PFSK-1 (cell line): ENCODE data around the gene EDARADD.

Experiments used
- FOXP2 ChIP-seq: optimal IDR thresholded peaks from 2 replicates; pipeline ENCODE3; 2011; ENCODE audit warnings: borderline replicate concordance, control low read depth, inconsistent platforms; ENCODE audit not compliant: insufficient read depth; ENCODE audit errors: extremely low read length, extremely low read depth
- POLR2AphosphoS5 ChIP-seq: IDR thresholded peaks from 2 replicates; pipeline ENCODE4 v1.6.1; 2012; ENCODE audit warnings: low read depth, mild to moderate bottlenecking, control low read depth, low read length, moderate library complexity
- SIN3A ChIP-seq: IDR thresholded peaks from 2 replicates; pipeline ENCODE4 v1.6.1; 2012; ENCODE audit warnings: mild to moderate bottlenecking, low read length, moderate library complexity, borderline replicate concordance; ENCODE audit not compliant: insufficient read depth
- TAF1 ChIP-seq: IDR thresholded peaks from 2 replicates; pipeline ENCODE4 v1.6.1; 2012; ENCODE audit warnings: low read length, control low read depth, borderline replicate concordance; ENCODE audit not compliant: insufficient read depth
- TF ChIP-seq, protein P1 (sequence below), 2 experiments: IDR thresholded peaks; 2 replicates each; pipeline versions ENCODE4 v1.6.1 to v1.8.0; 2011 to 2012; ENCODE audit warnings: low read depth in 2 of 2, low read length in 2 of 2, control low read depth in 1 of 2, inconsistent platforms in 1 of 2, mild to moderate bottlenecking in 1 of 2, moderate library complexity in 1 of 2; ENCODE audit not compliant: insufficient read depth in 1 of 2

Gene EDARADD

GRCh38 chr1:236381565-236382158 is 12.4 kb upstream of the EDARADD start:
- TF ChIP-seq POLR2AphosphoS5: no peak
- TF ChIP-seq, protein P1, sequence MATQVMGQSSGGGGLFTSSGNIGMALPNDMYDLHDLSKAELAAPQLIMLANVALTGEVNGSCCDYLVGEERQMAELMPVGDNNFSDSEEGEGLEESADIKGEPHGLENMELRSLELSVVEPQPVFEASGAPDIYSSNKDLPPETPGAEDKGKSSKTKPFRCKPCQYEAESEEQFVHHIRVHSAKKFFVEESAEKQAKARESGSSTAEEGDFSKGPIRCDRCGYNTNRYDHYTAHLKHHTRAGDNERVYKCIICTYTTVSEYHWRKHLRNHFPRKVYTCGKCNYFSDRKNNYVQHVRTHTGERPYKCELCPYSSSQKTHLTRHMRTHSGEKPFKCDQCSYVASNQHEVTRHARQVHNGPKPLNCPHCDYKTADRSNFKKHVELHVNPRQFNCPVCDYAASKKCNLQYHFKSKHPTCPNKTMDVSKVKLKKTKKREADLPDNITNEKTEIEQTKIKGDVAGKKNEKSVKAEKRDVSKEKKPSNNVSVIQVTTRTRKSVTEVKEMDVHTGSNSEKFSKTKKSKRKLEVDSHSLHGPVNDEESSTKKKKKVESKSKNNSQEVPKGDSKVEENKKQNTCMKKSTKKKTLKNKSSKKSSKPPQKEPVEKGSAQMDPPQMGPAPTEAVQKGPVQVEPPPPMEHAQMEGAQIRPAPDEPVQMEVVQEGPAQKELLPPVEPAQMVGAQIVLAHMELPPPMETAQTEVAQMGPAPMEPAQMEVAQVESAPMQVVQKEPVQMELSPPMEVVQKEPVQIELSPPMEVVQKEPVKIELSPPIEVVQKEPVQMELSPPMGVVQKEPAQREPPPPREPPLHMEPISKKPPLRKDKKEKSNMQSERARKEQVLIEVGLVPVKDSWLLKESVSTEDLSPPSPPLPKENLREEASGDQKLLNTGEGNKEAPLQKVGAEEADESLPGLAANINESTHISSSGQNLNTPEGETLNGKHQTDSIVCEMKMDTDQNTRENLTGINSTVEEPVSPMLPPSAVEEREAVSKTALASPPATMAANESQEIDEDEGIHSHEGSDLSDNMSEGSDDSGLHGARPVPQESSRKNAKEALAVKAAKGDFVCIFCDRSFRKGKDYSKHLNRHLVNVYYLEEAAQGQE (IDR thresholded peaks at IDR 0.05; ENCODE audit: insufficient read depth in 1 of 2, low read depth in 2 of 2, low read length in 2 of 2): no peak
- no peak for TF ChIP-seq TAF1
- no peak for TF ChIP-seq SIN3A
- no peak for TF ChIP-seq FOXP2

- no peak for TF ChIP-seq SIN3A
- no peak for TF ChIP-seq TAF1
- no peak for TF ChIP-seq FOXP2
- TF ChIP-seq, protein P1 (IDR thresholded peaks at IDR 0.05; ENCODE audit: insufficient read depth in 1 of 2, low read depth in 2 of 2, low read length in 2 of 2): no peak
- no peak for TF ChIP-seq POLR2AphosphoS5
These were observed 5.8 kb upstream of the EDARADD start for GRCh38 chr1:236388332-236388731.

DNA sequence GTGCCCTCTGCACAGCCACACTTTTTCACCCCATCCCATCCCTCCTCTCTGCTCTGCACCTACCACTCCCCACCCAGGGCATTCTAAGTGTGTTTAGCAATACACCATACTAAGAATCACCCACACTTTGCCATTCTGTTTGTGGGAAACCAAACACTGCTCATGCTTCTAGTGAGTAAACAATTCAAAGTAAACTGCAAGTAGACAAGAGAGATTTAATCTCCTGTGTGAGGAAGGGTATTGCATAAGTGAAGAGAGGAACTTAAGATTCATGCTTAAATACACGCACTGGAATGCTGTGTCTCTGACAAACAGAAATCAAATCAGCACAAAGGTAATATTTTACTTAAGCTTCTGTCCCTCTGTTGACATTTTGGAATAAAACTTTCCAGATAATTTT is 4.8 kb upstream of the EDARADD start:
- TF ChIP-seq TAF1 (no peak), SIN3A (no peak), POLR2AphosphoS5 (no peak), FOXP2 (no peak)
- TF ChIP-seq, protein P1 (IDR thresholded peaks at IDR 0.05; ENCODE audit: insufficient read depth in 1 of 2, low read depth in 2 of 2, low read length in 2 of 2): no peak

- no peak for TF ChIP-seq SIN3A
- TF ChIP-seq, protein P1 (IDR thresholded peaks at IDR 0.05; ENCODE audit: insufficient read depth in 1 of 2, low read depth in 2 of 2, low read length in 2 of 2): no peak
- no peak for TF ChIP-seq POLR2AphosphoS5
- no peak for TF ChIP-seq TAF1
- no peak for TF ChIP-seq FOXP2
These were observed 3.1 kb upstream of the EDARADD start for GRCh38 chr1:236391008-236391407.

DNA sequence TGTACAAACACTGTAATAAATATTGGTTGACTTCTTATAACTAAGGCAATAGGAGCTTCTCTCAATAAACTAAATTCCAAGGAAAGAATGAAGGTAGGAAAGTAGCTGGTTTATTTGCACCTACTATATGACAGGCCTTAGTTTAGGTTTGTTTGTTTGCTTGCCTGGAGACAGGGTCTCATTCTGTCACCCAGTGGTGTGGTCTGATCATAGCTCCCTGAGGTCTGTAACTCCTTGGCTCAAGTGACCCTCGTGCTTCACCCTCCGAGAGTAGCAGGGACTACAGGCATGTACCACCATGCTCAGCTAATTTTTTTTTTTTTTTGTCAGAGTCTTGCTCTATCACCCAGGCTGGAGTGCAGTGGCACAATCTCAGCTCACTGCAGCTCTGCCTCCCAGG is 1.9 kb upstream of the EDARADD start:
- TF ChIP-seq SIN3A (no peak), TAF1 (no peak), FOXP2 (no peak), POLR2AphosphoS5 (no peak)
- TF ChIP-seq, protein P1 (IDR thresholded peaks at IDR 0.05; ENCODE audit: insufficient read depth in 1 of 2, low read depth in 2 of 2, low read length in 2 of 2): no peak
